Ovary (tissue), 9 donors: Measurements from ENCODE around the gene ERCC3. TPM values are rescaled to one million over a fixed set of nuclear protein-coding genes. Genes with fewer than 3 reads are reported as not detected.
"Not testable (repeated sequence)": the region's sequence is repeated elsewhere in the genome, so short reads cannot be mapped to it uniquely, and the experiment has no call there.

ENCODE experiments used
- DNase-seq, 5 donors: peaks; one replicate each; pipeline ENCODE4 v3.0.0-alpha.2; 2019 to 2020
- H3K27ac ChIP-seq, 2 donors: fragments of 200-600 bp; one replicate each; pipeline versions ENCODE4 v1.5.1 to v1.8.0; 2019 to 2022
- H3K27me3 ChIP-seq: fragments of 200-600 bp; one replicate; pipeline ENCODE4 v1.8.0; 2022
- H3K36me3 ChIP-seq: fragments of 200-600 bp; sonication (generic); one replicate; pipeline ENCODE4 v1.5.1; 2019
- H3K4me1 ChIP-seq: one replicate; pipeline ENCODE4 v1.8.1; 2013; ENCODE audit warnings: mild to moderate bottlenecking, moderate library complexity; ENCODE audit not compliant: insufficient read depth
- H3K4me3 ChIP-seq: fragments of 200-600 bp; sonication (generic); one replicate; pipeline ENCODE4 v1.5.1; 2017
- H3K9me3 ChIP-seq, 2 donors: fragments of 200-600 bp in 1 of 2; sonication (generic) in 1 of 2; one replicate each; pipeline versions ENCODE4 v1.5.1 to v1.8.1; 2013 to 2019; ENCODE audit warnings: mild to moderate bottlenecking in 1 of 2, moderate library complexity in 1 of 2
- EP300 ChIP-seq: sonication (generic); formaldehyde crosslinking; IDR thresholded peaks from one replicate; pipeline ENCODE4 v1.6.1; 2017; ENCODE audit warnings: antibody characterized with exemption
- POLR2A ChIP-seq: fragments of 450-650 bp; IDR thresholded peaks from one replicate; pipeline ENCODE4 v1.6.1; 2017; ENCODE audit warnings: antibody characterized with exemption, mild to moderate bottlenecking, moderate library complexity
- WGBS, 3 donors: extraction: QIAGEN DNeasy Blood & Tissue Kit in 1 of 3; methylation state at CpG; one replicate each; pipeline versions ENCODE4 v1.1.5 to v1.1.7; 2013 to 2017; 5-methylcytosine and 5-hydroxymethylcytosine counted together
- intact Hi-C, 4 donors: fragments of 100-400 bp; cut with DNase I; formaldehyde crosslinking; loops; one replicate each; pipeline versions ENCODE4 v1.11.0 to v1.15.1; 2022 to 2023
- polyA plus RNA-seq, 2 donors: library from polyadenylated mRNA; stranded (reverse); fragments of 200-250 nt in 1 of 2; fragments of 350-450 nt in 1 of 2; fragmentation: Illumina TruSeq in 1 of 2; extraction: RNeasy Lipid Tissue Mini Kit (QIAGEN cat#74804) in 1 of 2; gene quantifications; one replicate each; pipeline ENCODE4 v1.2.3, GENCODE V29; 2013 to 2014
- total RNA-seq, 7 donors: library from RNA; depleted of rRNA in 2 of 7; stranded (reverse); fragments of >200 nt in 2 of 7; fragmentation: NEBNext Ultra II Directional in 3 of 7; extraction: Animal tissue kit (Norgen Biotek cat#: 25700) in 3 of 7; gene quantifications; one replicate each; pipeline versions ENCODE4 v1.1.0 to v1.2.4, GENCODE V29; 2016 to 2023
- TF ChIP-seq, protein P1 (sequence below), 3 donors: fragments of 450-650 bp in 2 of 3; fragments of 200-600 bp in 1 of 3; IDR thresholded peaks; one replicate each; pipeline versions ENCODE4 v1.5.1 to v1.8.0; 2016 to 2022; ENCODE audit warnings: antibody characterized with exemption in 3 of 3, mild to moderate bottlenecking in 1 of 3
- donor health status: DM: no; HTN: no; CAD: no; lungs with moderate emphysema.
- donor health status: DM: no; HTN: no; CAD: no.
- donor health status: Bipolar disorder and iron deficiency.
- donor health status: DM: yes; HTN: yes; CAD: no.
- donor health status: DM: no; HTN: no; CAD: no.
- donor health status: DM: yes; HTN: yes; CAD: no.

The ERCC3 gene
- total and polyA plus RNA-seq, 9 donors, result 26.8 to 56.9 (median 35.1) TPM

DNA sequence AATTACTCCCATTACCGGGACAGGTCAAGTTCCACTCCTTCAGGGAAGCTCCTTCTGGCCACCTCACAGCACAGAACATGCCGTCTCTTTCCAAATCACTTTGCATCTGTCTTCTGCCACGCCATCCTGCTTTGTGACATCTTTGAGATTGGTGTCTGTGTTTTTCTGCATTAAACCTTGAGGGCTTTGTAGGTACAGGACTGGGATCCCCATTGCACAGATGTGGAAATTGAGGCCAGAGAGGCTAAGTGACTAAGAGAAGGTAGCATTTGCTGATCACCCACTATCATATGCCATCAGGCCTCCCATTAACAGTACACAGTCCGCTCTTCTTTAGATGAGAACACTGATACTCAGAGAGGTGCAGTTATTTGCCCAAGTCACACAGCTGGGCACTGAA lies 64.4 kb downstream of the ERCC3 start:
- Histone ChIP-seq H3K4me1 (no peaks in the 10 kb centered on the region), H3K27me3 (no peaks in the 10 kb centered on the region), H3K36me3 (no peaks in the 10 kb centered on the region), H3K9me3 (no peaks in the 10 kb centered on the region), H3K27ac (no peak overlapping the region), H3K4me3 (no peak overlapping the region)
- DNase-seq, result no peak
- intact Hi-C loops, result no loop called here
- WGBS, 3 donors, result 92 to 94% (median 92%) methylated on average over 4 of the region's 4 CpGs
- TF ChIP-seq POLR2A (no peak), EP300 (no peak)
- TF ChIP-seq, protein P1, sequence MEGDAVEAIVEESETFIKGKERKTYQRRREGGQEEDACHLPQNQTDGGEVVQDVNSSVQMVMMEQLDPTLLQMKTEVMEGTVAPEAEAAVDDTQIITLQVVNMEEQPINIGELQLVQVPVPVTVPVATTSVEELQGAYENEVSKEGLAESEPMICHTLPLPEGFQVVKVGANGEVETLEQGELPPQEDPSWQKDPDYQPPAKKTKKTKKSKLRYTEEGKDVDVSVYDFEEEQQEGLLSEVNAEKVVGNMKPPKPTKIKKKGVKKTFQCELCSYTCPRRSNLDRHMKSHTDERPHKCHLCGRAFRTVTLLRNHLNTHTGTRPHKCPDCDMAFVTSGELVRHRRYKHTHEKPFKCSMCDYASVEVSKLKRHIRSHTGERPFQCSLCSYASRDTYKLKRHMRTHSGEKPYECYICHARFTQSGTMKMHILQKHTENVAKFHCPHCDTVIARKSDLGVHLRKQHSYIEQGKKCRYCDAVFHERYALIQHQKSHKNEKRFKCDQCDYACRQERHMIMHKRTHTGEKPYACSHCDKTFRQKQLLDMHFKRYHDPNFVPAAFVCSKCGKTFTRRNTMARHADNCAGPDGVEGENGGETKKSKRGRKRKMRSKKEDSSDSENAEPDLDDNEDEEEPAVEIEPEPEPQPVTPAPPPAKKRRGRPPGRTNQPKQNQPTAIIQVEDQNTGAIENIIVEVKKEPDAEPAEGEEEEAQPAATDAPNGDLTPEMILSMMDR (IDR thresholded peaks at IDR 0.05), result no peak

DNA sequence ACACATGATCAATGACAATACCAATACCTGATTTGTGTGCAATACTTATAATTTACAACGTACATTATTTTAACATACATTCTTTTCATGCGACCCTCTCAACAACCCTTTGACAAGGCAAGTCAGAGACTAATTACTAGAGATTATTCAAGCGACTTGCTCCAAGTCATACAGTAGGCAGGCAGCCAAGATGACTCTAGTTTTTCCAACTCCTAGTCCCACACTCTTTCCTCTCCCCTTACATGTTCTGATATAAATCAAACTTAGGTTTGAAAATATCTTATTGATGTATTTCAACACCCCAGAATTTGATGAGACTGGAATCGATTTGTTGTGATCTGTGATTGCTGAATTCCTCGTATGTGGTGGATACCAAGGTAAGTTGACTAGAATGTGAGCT lies 65.8 kb downstream of the ERCC3 start:
- Histone ChIP-seq H3K9me3 (no peaks in the 10 kb centered on the region), H3K27ac (no peak overlapping the region), H3K4me1 (no peaks in the 10 kb centered on the region), H3K4me3 (no peak overlapping the region), H3K36me3 (no peaks in the 10 kb centered on the region), H3K27me3 (no peaks in the 10 kb centered on the region)
- intact Hi-C loops, result no loop called here
- TF ChIP-seq, protein P1 (IDR thresholded peaks at IDR 0.05), result no peak
- TF ChIP-seq POLR2A, result no peak
- no peak for TF ChIP-seq EP300
- WGBS, 3 donors, result 67 to 71% (median 71%) methylated on average over 5 of the region's 5 CpGs
- DNase-seq, result no peak

DNA sequence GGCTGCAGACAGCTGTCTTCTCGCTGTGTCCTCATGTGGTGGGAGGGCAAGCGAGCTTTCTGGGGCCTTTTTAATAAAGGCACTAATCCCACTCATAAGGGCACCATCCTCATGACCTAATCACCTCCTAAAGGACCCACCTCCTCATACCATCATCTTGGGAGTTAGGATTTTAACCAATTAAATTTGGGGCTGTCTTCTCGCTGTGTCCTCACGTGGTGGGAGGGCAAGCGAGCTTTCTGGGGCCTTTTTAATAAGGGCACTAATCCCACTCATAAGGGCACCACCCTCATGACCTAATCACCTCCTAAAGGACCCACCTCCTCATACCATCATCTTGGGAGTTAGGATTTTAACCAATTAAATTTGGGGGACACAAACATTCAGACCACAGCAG lies 66.7 kb downstream of the ERCC3 start:
- intact Hi-C loops, H3K9me3 ChIP-seq, H3K4me3 ChIP-seq, H3K4me1 ChIP-seq, H3K27me3 ChIP-seq, H3K27ac ChIP-seq, H3K36me3 ChIP-seq, DNase-seq: not testable (repeated sequence)
- 91 to 95% (median 93%) methylated on average over 5 of the region's 5 CpGs for WGBS, 3 donors

DNA sequence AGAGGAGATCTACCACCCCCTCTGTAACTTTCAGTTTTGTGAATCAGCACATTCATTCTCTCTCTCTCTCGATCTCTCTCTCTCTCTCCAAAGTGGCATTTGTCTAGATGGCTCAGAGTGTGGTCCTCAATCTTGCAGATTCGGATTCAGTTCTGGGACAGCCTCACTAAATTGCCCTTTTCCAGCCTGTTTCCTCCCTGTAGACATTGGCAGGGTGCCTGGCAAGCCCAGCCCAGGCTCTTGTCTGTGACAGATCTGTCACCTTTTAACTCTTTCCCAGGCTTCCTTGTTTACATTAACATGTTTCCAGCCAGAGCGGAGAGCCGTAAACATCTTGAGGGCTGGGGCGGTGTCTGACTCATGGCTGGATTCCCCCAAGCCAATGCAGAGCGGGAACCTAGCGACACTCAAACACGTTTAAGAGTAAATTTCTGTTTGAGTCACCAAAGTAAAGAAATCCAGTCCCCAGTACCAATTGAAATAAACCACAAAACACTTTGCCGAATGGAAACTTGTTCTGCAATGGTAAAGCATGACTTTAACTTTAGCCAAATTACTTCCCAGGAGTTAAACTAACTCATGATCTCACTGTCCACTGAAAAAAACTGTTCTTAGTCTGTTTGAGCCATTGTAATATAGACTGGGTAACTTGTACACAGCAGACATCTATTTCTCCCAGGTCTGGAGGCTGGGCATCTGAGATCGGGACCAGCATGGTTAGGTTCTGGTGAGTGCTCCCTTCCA lies 67.3 kb downstream of the ERCC3 start:
- DNase-seq, result no peak
- no peak overlapping the region for H3K27ac ChIP-seq
- no peaks in the 10 kb centered on the region for H3K9me3 ChIP-seq
- intact Hi-C loops, result no loop called here
- no peaks in the 10 kb centered on the region for H3K4me1 ChIP-seq
- H3K27me3 ChIP-seq, result no peaks in the 10 kb centered on the region
- no peak overlapping the region for H3K4me3 ChIP-seq
- WGBS, 3 donors, result 47 to 62% (median 52%) methylated on average over 10 of the region's 10 CpGs
- H3K36me3 ChIP-seq, result no peaks in the 10 kb centered on the region
- TF ChIP-seq EP300, result no peak
- no peak for TF ChIP-seq POLR2A
- TF ChIP-seq, protein P1 (IDR thresholded peaks at IDR 0.05), result no peak

DNA sequence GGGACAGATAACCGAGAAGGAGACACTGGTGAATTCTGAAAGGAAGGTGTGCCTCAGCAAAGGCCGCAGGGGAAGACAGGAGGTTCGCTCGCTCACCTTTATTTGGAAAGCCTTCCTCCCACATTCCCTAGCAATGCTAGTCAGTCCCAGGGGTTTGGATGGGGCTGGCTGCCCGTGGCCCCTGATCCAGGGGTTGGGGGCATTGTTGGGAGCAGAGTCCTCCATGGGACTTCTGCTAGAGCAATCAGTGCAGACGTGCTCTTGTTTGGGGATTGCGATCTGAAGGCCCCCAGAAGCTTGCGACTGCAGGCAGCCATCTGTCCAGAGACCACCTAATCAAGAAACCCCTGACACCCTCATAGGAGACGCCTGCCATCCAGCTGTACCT lies 67.8 kb downstream of the ERCC3 start:
- 65 to 66% (median 66%) methylated on average over 9 of the region's 9 CpGs for WGBS, 3 donors
- TF ChIP-seq, protein P1 (IDR thresholded peaks at IDR 0.05), result no peak
- TF ChIP-seq EP300 (no peak), POLR2A (no peak)
- intact Hi-C loops, result no loop called here

More for the DNA sequence above, 67.8 kb downstream of the ERCC3 start:
- Histone ChIP-seq H3K4me3 (no peak overlapping the region), H3K4me1 (no peaks in the 10 kb centered on the region), H3K9me3 (no peaks in the 10 kb centered on the region), H3K27me3 (no peaks in the 10 kb centered on the region), H3K36me3 (no peaks in the 10 kb centered on the region), H3K27ac (no peak overlapping the region)
- DNase-seq, result no peak
